Pancreas (tissue), 10 donors: ENCODE data around the gene CFAP299. TPM values are rescaled to one million over a fixed set of nuclear protein-coding genes. Genes with fewer than 3 reads are reported as not detected.

Source experiments
- ATAC-seq, 4 donors: fragments of 200-7000 bp; cut with Tn5 transposase; one replicate each; pipeline versions ENCODE4 v1.8.0 to v1.9.1; 2020; ENCODE audit warnings: mild to moderate bottlenecking in 4 of 4, moderate library complexity in 4 of 4
- DNase-seq, 6 donors: peaks; one replicate each; pipeline ENCODE4 v3.0.0-alpha.2; 2020
- FAIRE-seq: peaks from 2 replicates; lab custom pipeline; 2012; peaks lifted over from hg19 to GRCh38; lab: Jason Lieb, UNC
- H3K27ac ChIP-seq, 4 donors: fragments of 200-600 bp; sonication (generic); 1 replicate in 3 of 4; 2 replicates in 1 of 4; pipeline versions ENCODE4 v1.5.0 to v1.8.0; 2020
- H3K27me3 ChIP-seq, 4 donors: fragments of 200-600 bp; one replicate each; pipeline ENCODE4 v1.8.0; 2021
- H3K36me3 ChIP-seq, 3 donors: fragments of 200-600 bp; sonication (generic) in 1 of 3; one replicate each; pipeline versions ENCODE4 v1.5.0 to v1.8.0; 2020 to 2021
- H3K4me1 ChIP-seq, 3 donors: fragments of 200-600 bp; one replicate each; pipeline ENCODE4 v1.8.0; 2021
- H3K4me3 ChIP-seq, 4 donors: fragments of 200-600 bp; sonication (generic) in 2 of 4; one replicate each; pipeline versions ENCODE4 v1.5.0 to v1.8.0; 2020 to 2021
- H3K9me3 ChIP-seq, 4 donors: fragments of 200-600 bp; one replicate each; pipeline ENCODE4 v1.8.0; 2021
- WGBS, 2 donors: extraction: QIAGEN DNeasy Blood & Tissue Kit; methylation state at CpG; one replicate each; pipeline ENCODE4 v1.1.7; 2013; 5-methylcytosine and 5-hydroxymethylcytosine counted together
- intact Hi-C, 3 donors: fragments of 100-400 bp; cut with DNase I; formaldehyde crosslinking; loops; one replicate each; pipeline versions ENCODE4 v1.11.1 to v1.14.2; 2022
- polyA plus RNA-seq, 2 donors: library from polyadenylated mRNA; stranded (reverse); fragments of 200-250 nt; gene quantifications; one replicate each; pipeline ENCODE4 v1.2.3, GENCODE V29; 2013
- total RNA-seq, 6 donors: library from RNA; stranded (reverse); fragmentation: NEBNext Ultra II Directional in 4 of 6; extraction: Animal tissue kit (Norgen Biotek cat#: 25700) in 4 of 6; gene quantifications; one replicate each; pipeline versions ENCODE4 v1.2.1 to v1.2.4, GENCODE V29; 2021 to 2023
- TF ChIP-seq, protein P1 (sequence below), 4 donors: fragments of 200-600 bp; sonication (generic) in 3 of 4; IDR thresholded peaks; one replicate each; pipeline versions ENCODE4 v1.5.0 to v1.8.0; 2021; ENCODE audit warnings: antibody characterized with exemption in 4 of 4
- donor health status: healthy with polysubstance abuse.
- donor health status: DM: no; HTN: no; CAD: no; lungs with moderate emphysema.
- donor health status: DM: no; HTN: no; CAD: no.
- donor health status: control.
- donor health status: control.
- donor health status: Bipolar disorder and iron deficiency.
- donor health status: DM: yes; HTN: yes; CAD: no.
- donor health status: DM: no; HTN: no; CAD: no.
- donor health status: DM: no; HTN: no; CAD: no.
- donor health status: DM: yes; HTN: yes; CAD: no.

CFAP299 gene
- total and polyA plus RNA-seq, 8 donors = 0.14 TPM; not detected in 7

- H3K27me3 ChIP-seq = no peaks in the 10 kb centered on the region
- H3K36me3 ChIP-seq = no peaks in the 10 kb centered on the region
- H3K4me1 ChIP-seq = no peaks in the 10 kb centered on the region
- no peak overlapping the region for H3K27ac ChIP-seq
- ATAC-seq = no peak
- H3K4me3 ChIP-seq = no peak overlapping the region
- no peak for FAIRE-seq
- 47 to 48% methylated on average over 2 of the region's 2 CpGs for WGBS, 2 donors
- intact Hi-C loops = no loop called here
- no peak for DNase-seq
- no peaks in the 10 kb centered on the region for H3K9me3 ChIP-seq
- TF ChIP-seq, protein P1, sequence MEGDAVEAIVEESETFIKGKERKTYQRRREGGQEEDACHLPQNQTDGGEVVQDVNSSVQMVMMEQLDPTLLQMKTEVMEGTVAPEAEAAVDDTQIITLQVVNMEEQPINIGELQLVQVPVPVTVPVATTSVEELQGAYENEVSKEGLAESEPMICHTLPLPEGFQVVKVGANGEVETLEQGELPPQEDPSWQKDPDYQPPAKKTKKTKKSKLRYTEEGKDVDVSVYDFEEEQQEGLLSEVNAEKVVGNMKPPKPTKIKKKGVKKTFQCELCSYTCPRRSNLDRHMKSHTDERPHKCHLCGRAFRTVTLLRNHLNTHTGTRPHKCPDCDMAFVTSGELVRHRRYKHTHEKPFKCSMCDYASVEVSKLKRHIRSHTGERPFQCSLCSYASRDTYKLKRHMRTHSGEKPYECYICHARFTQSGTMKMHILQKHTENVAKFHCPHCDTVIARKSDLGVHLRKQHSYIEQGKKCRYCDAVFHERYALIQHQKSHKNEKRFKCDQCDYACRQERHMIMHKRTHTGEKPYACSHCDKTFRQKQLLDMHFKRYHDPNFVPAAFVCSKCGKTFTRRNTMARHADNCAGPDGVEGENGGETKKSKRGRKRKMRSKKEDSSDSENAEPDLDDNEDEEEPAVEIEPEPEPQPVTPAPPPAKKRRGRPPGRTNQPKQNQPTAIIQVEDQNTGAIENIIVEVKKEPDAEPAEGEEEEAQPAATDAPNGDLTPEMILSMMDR (IDR thresholded peaks at IDR 0.05) = no peak
Measured at GRCh38 chr4:80587871-80588385, 252.4 kb downstream of the CFAP299 start.

DNA sequence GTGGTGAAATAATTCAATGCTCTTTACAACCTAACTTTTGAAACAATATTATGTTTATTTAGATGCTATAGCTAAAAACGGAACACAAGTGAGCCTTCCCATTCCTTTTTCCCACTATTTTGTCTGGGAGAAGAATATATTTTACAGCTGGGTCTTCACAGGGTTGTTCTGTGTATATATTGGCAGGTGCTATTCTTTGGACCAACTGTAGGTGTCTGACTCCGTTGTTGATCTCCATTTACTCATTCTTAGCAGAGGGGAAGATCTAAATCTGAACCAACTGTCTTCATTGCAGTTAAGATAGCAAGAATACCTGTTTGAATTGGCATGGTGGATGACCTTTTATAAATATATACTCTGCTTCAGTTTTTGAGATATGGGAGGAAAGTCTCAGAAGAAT is 257.4 kb downstream of the CFAP299 start:
- intact Hi-C loops = no loop called here
- ATAC-seq (no peak), DNase-seq (no peak), FAIRE-seq (no peak)
- WGBS, 2 donors = 26 to 34% methylated on average over 2 of the region's 2 CpGs
- no peaks in the 10 kb centered on the region for H3K27me3 ChIP-seq
- TF ChIP-seq, protein P1 (IDR thresholded peaks at IDR 0.05) = no peak
- H3K36me3 ChIP-seq = no peaks in the 10 kb centered on the region
- H3K4me3 ChIP-seq = no peak overlapping the region
- H3K27ac ChIP-seq = no peak overlapping the region
- H3K4me1 ChIP-seq = no peaks in the 10 kb centered on the region
- no peaks in the 10 kb centered on the region for H3K9me3 ChIP-seq

DNA sequence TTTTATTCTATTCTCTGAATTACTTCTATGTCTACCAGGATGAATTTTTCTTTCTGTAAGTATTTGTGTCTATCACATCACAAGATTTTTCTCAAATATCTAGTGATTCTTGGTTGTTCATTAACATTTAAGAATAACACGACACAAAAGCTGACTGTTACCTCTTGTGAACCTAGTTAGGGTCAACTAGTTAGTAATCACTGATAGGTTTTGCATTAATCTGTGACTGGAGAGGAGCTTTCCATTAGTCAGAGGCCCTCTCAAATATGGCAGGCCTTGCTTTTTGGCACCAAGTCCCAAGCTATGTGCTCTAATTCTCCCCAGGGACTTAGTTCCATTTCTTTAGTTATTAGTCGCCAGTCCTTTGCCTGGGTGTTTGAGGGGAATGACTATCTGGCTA is 259.2 kb downstream of the CFAP299 start:
- WGBS, 2 donors = 54 to 58% methylated on average over 2 of the region's 2 CpGs
- Histone ChIP-seq H3K9me3 (no peaks in the 10 kb centered on the region), H3K4me1 (no peaks in the 10 kb centered on the region), H3K27ac (no peak overlapping the region), H3K27me3 (no peaks in the 10 kb centered on the region), H3K36me3 (no peaks in the 10 kb centered on the region), H3K4me3 (no peak overlapping the region)
- no peak for ATAC-seq
- no peak for DNase-seq
- intact Hi-C loops = no loop called here
- TF ChIP-seq, protein P1 (IDR thresholded peaks at IDR 0.05) = no peak
- FAIRE-seq = no peak

GRCh38 chr4:80608281-80608980 is 272.9 kb downstream of the CFAP299 start:
- Histone ChIP-seq H3K9me3 (no peaks in the 10 kb centered on the region), H3K4me1 (no peaks in the 10 kb centered on the region), H3K4me3 (no peak overlapping the region), H3K27me3 (peaks cover 0 to 33% (median 8%) of the 10 kb centered on the region in 4 donors), H3K27ac (no peak overlapping the region), H3K36me3 (no peaks in the 10 kb centered on the region)
- intact Hi-C loops = no loop called here
- TF ChIP-seq, protein P1 (IDR thresholded peaks at IDR 0.05) = no peak
- 73 to 85% methylated on average over 3 of the region's 3 CpGs for WGBS, 2 donors
- no peak for DNase-seq
- FAIRE-seq = no peak
- no peak for ATAC-seq

DNA sequence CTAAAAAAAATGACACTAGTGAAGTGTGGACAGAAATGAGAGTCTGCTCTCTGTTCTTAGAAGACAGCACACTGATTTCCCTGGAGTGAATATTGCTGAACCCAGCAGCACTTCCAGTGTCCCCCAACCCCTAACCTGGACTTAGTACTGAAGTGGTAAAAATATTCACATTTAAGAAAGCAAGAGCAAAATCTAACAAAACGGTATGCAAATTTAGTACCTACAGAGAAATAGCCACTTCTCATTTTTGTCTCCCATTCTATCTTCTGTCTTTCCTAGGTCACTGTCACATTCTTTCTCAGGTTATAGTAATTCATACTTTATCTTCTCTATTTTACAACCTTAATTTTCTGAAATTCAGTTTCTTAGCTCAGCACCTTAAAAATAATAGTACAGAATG is 274.7 kb downstream of the CFAP299 start:
- Histone ChIP-seq H3K36me3 (no peaks in the 10 kb centered on the region), H3K4me1 (no peaks in the 10 kb centered on the region), H3K9me3 (no peaks in the 10 kb centered on the region), H3K27me3 (peaks cover 0 to 36% (median 8%) of the 10 kb centered on the region in 4 donors), H3K4me3 (no peak overlapping the region), H3K27ac (no peak overlapping the region)
- intact Hi-C loops = no loop called here
- DNase-seq = no peak
- WGBS, 2 donors = 70 to 77% methylated on average over 1 of the region's 1 CpG
- no peak for ATAC-seq
- no peak for FAIRE-seq
- TF ChIP-seq, protein P1 (IDR thresholded peaks at IDR 0.05) = no peak
